ENCODE results near the gene RTBDN.

Gene RTBDN

DNA sequence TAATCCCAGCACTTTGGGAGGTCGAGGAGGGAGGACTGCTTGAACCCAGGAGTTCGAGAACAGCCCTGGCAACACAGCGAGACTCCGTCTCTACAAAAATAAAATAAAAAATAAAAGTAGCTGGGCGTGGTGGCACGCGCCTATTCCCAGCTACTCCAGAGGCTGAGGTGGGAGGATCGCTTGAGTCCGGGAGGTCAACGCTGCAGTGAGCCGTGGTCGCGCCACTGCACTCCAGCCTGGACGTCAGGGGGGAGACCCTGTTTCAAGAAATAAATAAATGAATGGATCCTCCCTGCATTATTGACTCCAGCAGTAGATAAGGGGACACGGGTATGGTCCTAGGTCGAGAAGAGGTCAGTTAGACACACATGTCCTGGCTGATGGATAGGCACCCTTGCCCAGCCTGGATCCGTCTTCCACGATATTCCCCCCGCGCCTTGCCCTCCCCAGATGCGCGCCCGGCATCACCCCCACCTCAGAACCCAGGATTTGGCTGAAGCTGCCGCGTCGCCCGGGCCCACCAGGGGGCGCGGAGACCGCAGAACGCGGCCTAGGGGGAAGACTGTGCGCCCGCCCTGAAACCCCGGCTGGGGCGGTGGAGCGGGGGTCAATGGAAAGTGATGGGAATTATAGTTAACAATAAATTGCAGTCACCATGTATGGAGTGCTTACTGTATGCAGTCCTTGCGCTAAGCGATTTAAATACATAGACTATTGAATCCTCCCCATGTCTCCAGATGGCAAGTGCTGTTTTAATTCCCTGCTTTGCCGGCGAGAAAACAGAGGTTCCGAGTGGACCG is 57.0 kb downstream of the RTBDN start:
- peak; percentile 88 for DNase-seq
